HepG2 (cell line): Measurements from ENCODE around the gene HYOU1. TPM values are rescaled to one million over a fixed set of nuclear protein-coding genes. Genes with fewer than 3 reads are reported as not detected.

Source experiments
- ARID2 ChIP-seq: sonication (generic); formaldehyde crosslinking; IDR thresholded peaks from 2 replicates; pipeline ENCODE4 v1.8.1; 2022; ENCODE audit warnings: mild to moderate bottlenecking, missing genetic modification reagents, borderline replicate concordance
- CBX1 ChIP-seq: IDR thresholded peaks from one replicate; pipeline ENCODE4 v1.6.1; 2016; ENCODE audit warnings: antibody characterized with exemption, low read depth
- GTF3A ChIP-seq: sonication (generic); formaldehyde crosslinking; conservative IDR thresholded peaks from 2 replicates; pipeline ENCODE4 v1.4.0; 2020; ENCODE audit warnings: mild to moderate bottlenecking, missing genetic modification reagents
- HOXD1 ChIP-seq: sonication (generic); formaldehyde crosslinking; IDR thresholded peaks from 2 replicates; pipeline ENCODE4 v1.5.0; 2020; ENCODE audit warnings: missing genetic modification reagents
- IRF2 ChIP-seq: IDR thresholded peaks from 2 replicates; pipeline ENCODE4 v1.6.1; 2018; ENCODE audit warnings: missing genetic modification reagents, missing compliant biosample characterization
- NFRKB ChIP-seq: fragments of 450-650 bp; IDR thresholded peaks from 2 replicates; pipeline ENCODE4 v1.6.1; 2017
- NRL ChIP-seq: sonication (generic); formaldehyde crosslinking; IDR thresholded peaks from 2 replicates; pipeline ENCODE4 v1.5.0; 2020; ENCODE audit warnings: missing genetic modification reagents, mild to moderate bottlenecking, moderate library complexity, borderline replicate concordance
- PAF1 ChIP-seq: IDR thresholded peaks from 2 replicates; pipeline ENCODE4 v1.6.1; 2016; ENCODE audit warnings: missing genetic modification reagents, missing compliant biosample characterization
- RAD21 ChIP-seq: fragments of 450-650 bp; formaldehyde crosslinking; IDR thresholded peaks from 2 replicates; pipeline ENCODE4 v1.5.0; 2020; ENCODE audit warnings: mild to moderate bottlenecking
- SCMH1 ChIP-seq: sonication (generic); formaldehyde crosslinking; IDR thresholded peaks from 2 replicates; pipeline ENCODE4 v1.9.0; 2021; ENCODE audit warnings: missing genetic modification reagents, mild to moderate bottlenecking, borderline replicate concordance
- SETDB1 ChIP-seq: sonication (generic); formaldehyde crosslinking; IDR thresholded peaks from 2 replicates; pipeline ENCODE4 v1.5.1; 2020; ENCODE audit warnings: missing genetic modification reagents, mild to moderate bottlenecking, borderline replicate concordance
- STAG1 ChIP-seq: sonication (generic); formaldehyde crosslinking; IDR thresholded peaks from 2 replicates; pipeline ENCODE4 v1.4.0; 2020; ENCODE audit warnings: missing genetic modification reagents
- TEAD3 ChIP-seq: optimal IDR thresholded peaks from 2 replicates; pipeline ENCODE3; 2016; ENCODE audit warnings: borderline replicate concordance
- ZFP82 ChIP-seq: sonication (generic); formaldehyde crosslinking; IDR thresholded peaks from 2 replicates; pipeline ENCODE4 v1.5.1; 2020; ENCODE audit warnings: mild to moderate bottlenecking, missing genetic modification reagents, borderline replicate concordance
- ZKSCAN8 ChIP-seq: IDR thresholded peaks from 2 replicates; pipeline ENCODE4 v1.6.1; 2016; ENCODE audit warnings: borderline replicate concordance, missing genetic modification reagents, missing compliant biosample characterization
- ZNF530 ChIP-seq: sonication (generic); formaldehyde crosslinking; IDR thresholded peaks from 2 replicates; pipeline ENCODE4 v1.5.0; 2020; ENCODE audit warnings: low read depth, mild to moderate bottlenecking, missing genetic modification reagents
- ZNF572 ChIP-seq: sonication (generic); formaldehyde crosslinking; IDR thresholded peaks from 2 replicates; pipeline ENCODE4 v1.5.1; 2020; ENCODE audit warnings: mild to moderate bottlenecking, missing genetic modification reagents
- ZNF598 ChIP-seq: sonication (generic); formaldehyde crosslinking; IDR thresholded peaks from 2 replicates; pipeline ENCODE4 v1.5.1; 2020; ENCODE audit warnings: mild to moderate bottlenecking, missing genetic modification reagents, borderline replicate concordance
- ZNF724P ChIP-seq: sonication (generic); formaldehyde crosslinking; IDR thresholded peaks from 2 replicates; pipeline ENCODE4 v1.8.0; 2022; ENCODE audit warnings: missing genetic modification reagents, borderline replicate concordance
- polyA plus RNA-seq, 8 experiments: library from polyadenylated mRNA; depleted of rRNA in 3 of 8; stranded (reverse) in 7 of 8; unstranded in 1 of 8; fragments of >200 nt; fragmentation: Illumina TruSeq in 4 of 8; extraction: Trizol in 4 of 8; gene quantifications; 2 replicates each; pipeline versions ENCODE4 v1.2.1 to v1.2.3, GENCODE V29; 2011 to 2016; ENCODE audit warnings: low read depth in 4 of 8, missing spikeins in 1 of 8, mixed read lengths in 1 of 8; ENCODE audit not compliant: insufficient read depth in 1 of 8
- total RNA-seq, 5 experiments: library from RNA; depleted of rRNA; stranded (reverse); fragments of >200 nt; fragmentation: Illumina TruSeq; extraction: Trizol; gene quantifications; 2 replicates each; pipeline ENCODE4 v1.2.3, GENCODE V29; 2016; ENCODE audit warnings: low read depth in 1 of 5
- TF ChIP-seq, protein P1 (sequence below): IDR thresholded peaks from 2 replicates; pipeline ENCODE4 v1.6.1; 2016; ENCODE audit warnings: low read depth, borderline replicate concordance
- TF ChIP-seq, protein P2 (sequence below): sonication (generic); formaldehyde crosslinking; IDR thresholded peaks from 2 replicates; pipeline ENCODE4 v1.8.0; 2022; ENCODE audit warnings: mild to moderate bottlenecking, missing genetic modification reagents, moderate library complexity
- TF ChIP-seq, protein P3 (sequence below): sonication (generic); formaldehyde crosslinking; IDR thresholded peaks from 2 replicates; pipeline ENCODE4 v1.4.0; 2020; ENCODE audit warnings: missing genetic modification reagents

Gene HYOU1
- total and polyA plus RNA-seq, 2 of the 13 experiments (the other 11 are each of a cell fraction or from before 2014, with no cell fraction given), result 127 to 155 TPM

DNA sequence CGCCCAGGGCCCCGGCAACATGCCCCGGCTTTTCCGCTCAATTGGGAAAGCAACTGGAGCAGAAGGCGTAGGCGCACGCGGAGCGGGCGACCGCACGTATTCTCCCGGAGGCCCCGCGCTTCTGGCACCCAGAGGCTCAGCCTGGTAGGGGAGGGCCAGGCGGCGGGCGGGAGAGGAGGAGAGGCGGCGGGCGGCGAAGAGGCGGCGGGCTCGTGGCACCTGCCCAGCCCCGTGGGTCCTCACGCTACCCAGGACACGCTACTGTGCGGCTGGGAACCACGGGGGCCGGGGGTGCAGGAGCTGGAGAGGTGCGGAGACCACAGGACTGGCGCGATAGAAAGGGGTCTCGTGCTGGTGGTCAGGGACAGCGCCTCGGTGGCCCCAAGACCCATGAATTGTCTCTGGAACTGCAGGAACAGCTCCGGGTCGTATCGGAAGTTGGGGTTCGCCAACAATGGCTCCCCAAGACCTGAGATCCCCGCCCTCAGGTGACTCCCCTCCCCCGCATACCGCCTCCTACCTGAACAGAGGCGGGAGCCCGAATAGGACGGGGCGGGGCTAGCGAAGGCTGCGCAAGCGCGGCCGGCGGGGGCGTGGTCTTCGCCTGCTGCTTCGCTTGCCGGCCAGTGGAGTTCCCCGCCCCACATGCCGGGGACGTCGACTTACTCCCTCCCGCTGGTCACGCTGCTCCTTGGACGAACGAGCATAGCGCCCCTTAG, 26.5 kb downstream of the HYOU1 start, which contains the start of gene SLC37A4 (continued):
- TF ChIP-seq IRF2 (CRISPR knock-in tag) (peak; percentile 90; the same call in 1 of the 2 replicates), RAD21 (CRISPR knock-in tag) (peak; percentile 82), CBX1 (no peak), STAG1 (peak; percentile 73), NRL (peak; percentile 19), TEAD3 (CRISPR knock-in tag) (peak; percentile 95), ARID2 (CRISPR knock-in tag) (peak; percentile 69; the same call in 1 of the 2 replicates), ZNF598 (no peak), PAF1 (CRISPR knock-in tag) (no peak), SETDB1 (CRISPR knock-in tag) (0 out of 2 replicates have a peak, but pooled peaks have one; percentile 35), ZNF530 (CRISPR knock-in tag) (no peak), ZNF724P (CRISPR knock-in tag) (0 out of 2 replicates have a peak, but pooled peaks have one; percentile 41), GTF3A (CRISPR knock-in tag) (no peak), ZFP82 (no peak), ZKSCAN8 (CRISPR knock-in tag) (peak; percentile 77; the same call in 1 of the 2 replicates), HOXD1 (peak; percentile 82), ZNF572 (CRISPR knock-in tag) (0 out of 2 replicates have a peak, but pooled peaks have one; percentile 36), NFRKB (no peak), SCMH1 (CRISPR knock-in tag) (no peak)
- TF ChIP-seq, protein P1, sequence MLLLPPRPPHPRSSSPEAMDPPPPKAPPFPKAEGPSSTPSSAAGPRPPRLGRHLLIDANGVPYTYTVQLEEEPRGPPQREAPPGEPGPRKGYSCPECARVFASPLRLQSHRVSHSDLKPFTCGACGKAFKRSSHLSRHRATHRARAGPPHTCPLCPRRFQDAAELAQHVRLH (CRISPR knock-in tag), result peak; percentile 95
- TF ChIP-seq, protein P2, sequence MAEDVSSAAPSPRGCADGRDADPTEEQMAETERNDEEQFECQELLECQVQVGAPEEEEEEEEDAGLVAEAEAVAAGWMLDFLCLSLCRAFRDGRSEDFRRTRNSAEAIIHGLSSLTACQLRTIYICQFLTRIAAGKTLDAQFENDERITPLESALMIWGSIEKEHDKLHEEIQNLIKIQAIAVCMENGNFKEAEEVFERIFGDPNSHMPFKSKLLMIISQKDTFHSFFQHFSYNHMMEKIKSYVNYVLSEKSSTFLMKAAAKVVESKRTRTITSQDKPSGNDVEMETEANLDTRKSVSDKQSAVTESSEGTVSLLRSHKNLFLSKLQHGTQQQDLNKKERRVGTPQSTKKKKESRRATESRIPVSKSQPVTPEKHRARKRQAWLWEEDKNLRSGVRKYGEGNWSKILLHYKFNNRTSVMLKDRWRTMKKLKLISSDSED, result no peak
- TF ChIP-seq, protein P3, sequence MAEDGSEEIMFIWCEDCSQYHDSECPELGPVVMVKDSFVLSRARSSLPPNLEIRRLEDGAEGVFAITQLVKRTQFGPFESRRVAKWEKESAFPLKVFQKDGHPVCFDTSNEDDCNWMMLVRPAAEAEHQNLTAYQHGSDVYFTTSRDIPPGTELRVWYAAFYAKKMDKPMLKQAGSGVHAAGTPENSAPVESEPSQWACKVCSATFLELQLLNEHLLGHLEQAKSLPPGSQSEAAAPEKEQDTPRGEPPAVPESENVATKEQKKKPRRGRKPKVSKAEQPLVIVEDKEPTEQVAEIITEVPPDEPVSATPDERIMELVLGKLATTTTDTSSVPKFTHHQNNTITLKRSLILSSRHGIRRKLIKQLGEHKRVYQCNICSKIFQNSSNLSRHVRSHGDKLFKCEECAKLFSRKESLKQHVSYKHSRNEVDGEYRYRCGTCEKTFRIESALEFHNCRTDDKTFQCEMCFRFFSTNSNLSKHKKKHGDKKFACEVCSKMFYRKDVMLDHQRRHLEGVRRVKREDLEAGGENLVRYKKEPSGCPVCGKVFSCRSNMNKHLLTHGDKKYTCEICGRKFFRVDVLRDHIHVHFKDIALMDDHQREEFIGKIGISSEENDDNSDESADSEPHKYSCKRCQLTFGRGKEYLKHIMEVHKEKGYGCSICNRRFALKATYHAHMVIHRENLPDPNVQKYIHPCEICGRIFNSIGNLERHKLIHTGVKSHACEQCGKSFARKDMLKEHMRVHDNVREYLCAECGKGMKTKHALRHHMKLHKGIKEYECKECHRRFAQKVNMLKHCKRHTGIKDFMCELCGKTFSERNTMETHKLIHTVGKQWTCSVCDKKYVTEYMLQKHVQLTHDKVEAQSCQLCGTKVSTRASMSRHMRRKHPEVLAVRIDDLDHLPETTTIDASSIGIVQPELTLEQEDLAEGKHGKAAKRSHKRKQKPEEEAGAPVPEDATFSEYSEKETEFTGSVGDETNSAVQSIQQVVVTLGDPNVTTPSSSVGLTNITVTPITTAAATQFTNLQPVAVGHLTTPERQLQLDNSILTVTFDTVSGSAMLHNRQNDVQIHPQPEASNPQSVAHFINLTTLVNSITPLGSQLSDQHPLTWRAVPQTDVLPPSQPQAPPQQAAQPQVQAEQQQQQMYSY (CRISPR knock-in tag), result no peak
